HG03460 (cell line): ENCODE data around the gene SPATS2L.
A peak's percentile ranks its signal among the peaks of the same experiment; 100 is the strongest.

Source experiments
- ATAC-seq: cut with Tn5 transposase; IDR thresholded peaks from one replicate; pipeline ENCODE4 v1.9.1; 2021; ENCODE audit not compliant: unreplicated experiment

SPATS2L gene

DNA sequence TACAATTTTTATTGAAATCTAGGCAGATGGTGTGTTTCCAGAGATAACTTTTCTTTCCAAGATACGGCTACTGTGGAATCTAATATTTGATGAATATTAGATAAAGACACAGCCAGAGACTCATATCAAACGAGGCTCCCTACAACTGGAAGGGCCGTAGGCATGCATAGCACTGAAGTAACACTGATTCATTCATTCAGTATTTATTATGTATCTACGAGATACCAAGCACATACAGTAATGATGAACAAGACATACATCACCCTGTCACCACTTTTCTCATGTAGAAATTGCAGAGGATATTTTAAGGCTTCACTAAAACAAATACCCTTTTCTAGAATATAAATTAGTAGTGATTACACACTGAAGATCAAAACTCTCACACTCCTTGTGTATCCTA is 128.9 kb downstream of the SPATS2L start:
- no peak for ATAC-seq

DNA sequence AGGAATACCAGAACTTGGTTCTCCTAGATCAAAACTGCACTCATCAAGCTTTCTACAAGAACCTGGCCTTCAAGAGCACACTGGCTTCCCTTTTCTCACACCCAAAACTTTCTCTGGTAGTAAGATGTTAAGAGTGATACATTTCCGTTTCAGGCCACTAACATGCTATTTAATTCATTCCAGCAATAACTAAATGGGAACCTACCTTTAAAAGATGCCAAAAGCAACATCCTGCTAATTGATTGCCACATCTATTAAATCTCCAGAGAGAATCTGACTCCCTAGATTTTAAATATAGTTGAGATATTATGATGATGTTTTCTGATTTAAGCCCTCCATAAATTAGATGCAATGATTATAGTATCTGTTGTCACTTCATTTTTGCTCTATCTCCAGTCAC is 131.8 kb downstream of the SPATS2L start:
- no peak for ATAC-seq

DNA sequence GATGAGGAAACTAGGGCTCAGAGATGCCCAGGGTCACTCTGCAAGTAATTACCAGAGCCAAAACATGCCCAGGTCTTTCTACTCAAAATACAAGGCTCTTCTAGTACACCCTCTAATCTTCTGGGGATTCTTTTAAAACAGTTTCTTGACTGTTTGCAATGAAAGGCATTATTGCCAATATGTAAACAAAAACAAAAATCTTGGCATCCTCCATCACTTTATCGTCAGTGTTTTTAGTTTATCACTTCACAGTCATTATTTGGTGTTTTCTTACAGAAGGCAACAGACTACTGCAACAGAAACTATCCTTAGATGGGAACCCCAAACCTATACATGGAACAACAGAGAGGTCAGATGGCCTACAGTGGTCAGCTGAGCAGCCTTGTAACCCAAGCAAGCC is 132.4 kb downstream of the SPATS2L start:
- no peak for ATAC-seq

DNA sequence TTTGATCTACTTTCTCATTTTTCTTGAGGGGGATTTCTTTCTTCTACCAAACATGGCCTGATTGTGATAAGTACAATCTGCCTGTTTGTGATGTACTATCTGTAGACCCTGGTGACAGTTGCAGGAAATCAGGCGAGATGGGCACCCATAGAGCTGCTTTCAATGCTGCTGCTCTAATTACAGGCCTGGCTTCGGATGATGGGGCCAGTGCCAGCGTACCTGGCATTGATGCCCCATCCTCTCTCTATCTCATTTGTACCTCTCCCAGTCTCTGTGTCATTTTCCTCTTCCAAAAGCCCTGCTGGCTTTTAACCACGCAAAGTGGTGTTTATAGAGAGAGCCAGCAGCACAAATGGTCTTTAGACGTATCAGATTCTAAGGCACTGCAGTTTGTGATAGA is 133.5 kb downstream of the SPATS2L start:
- no peak for ATAC-seq

DNA sequence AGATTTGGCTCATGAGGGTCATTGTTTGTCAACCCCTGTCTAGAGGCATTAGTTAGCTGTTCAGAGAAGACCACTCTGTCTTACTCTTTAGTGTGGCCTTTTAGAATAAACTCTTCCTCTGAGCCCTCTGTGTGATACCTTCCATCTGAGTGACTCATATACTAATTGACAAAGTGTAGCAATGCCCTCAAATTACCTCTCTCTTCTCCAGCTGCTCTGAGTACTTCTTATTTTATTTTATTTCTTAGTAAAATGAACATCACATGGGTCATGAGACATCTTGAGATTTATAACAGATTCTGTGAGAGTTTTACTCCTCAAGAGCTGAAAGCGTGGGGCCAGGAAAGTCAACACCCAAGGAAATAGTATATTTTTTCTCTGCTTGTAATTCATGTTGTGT is 136.0 kb downstream of the SPATS2L start:
- no peak for ATAC-seq

DNA sequence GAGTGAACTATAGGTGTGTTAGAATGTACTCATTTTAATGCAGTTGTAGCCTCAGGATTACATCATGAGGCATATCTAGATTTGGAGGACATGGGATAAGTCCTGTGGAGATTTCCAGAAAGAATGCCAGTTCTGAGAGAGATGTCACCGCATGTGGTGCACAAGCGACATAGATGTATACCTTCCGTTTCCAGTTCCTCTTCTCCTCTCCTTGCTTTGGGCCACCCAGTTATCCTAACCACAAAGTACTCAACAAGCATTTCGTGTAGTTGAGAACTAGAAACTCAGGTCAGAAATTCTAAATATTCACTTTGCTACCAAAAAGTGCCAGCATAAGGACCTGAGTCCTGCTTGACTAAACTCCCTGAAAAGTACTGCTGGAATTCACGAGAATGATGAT is 136.9 kb downstream of the SPATS2L start:
- no peak for ATAC-seq

DNA sequence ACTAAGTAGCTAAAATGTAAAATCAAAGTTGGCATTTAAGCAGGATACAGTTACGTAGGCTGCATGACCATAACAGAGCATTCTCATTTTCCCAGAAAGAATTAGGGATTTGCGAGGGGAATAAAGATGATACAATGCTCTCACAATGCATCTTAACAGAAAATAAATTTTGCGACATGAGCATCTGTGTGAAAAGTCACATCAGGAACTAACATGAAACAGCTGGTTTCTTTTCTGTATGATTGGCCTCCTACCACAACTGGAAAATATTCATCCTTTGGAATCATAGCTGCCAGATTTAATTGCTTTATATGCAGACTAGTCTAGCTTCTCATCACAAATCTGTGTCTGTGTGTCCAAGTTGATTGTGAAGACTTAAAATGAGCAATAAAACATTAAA is 137.4 kb downstream of the SPATS2L start:
- no peak for ATAC-seq

DNA sequence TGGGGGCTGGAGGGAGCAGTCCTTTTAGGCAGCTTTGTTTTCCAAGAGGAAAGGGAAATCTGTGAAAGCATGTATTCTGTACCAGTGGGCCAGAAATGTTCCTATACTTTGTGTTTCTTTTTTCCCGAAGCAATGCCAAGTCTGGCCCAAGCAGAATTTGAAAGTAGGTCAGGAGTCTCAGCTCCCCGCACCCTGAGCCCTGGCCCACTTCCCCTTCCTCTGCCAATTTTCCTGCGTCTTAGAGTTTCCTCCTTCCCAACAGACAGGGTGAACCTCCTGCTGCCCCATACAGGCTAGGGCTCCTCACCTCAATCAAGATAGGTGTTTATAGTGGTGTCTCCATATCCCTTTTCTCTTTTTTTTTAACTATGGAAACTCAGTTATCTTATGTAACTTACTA is 138.0 kb downstream of the SPATS2L start:
- no peak for ATAC-seq

DNA sequence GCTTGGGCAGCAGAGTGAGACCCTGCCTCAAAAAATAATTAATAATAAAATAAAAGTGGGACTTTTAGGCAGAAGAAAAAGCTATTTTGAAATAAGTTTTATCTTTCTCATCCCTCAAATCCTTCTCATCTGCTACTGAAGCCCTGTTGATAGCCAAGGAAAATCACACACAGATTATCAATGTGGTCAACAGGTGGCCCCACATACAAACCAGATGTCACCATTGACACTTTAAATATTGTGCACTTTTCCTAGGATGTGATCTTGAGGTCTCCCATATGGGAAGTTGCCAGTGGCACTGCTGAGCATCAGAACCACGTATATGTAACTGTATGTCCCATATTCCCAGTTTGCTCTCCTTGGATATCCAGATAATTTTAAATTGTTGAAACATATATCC is 138.8 kb downstream of the SPATS2L start:
- no peak for ATAC-seq

DNA sequence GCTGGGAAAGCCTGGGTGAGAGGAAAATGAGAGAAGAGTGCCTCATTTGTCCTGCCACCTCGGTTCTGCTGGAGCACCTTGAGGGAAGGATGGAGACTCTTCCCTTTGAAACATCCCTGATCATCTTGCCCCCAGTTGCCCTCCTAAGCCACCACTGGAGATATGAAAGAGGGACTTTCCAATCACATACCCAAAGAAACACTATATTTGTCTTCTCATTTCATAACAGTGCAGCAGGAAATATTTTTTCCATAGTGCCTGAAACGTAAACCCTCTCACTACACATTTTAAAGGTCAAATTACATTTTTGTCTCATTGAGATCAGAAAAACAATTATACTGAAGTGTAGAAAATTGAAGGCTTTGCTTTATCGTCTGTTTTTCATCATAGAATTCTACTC is 140.1 kb downstream of the SPATS2L start:
- no peak for ATAC-seq

DNA sequence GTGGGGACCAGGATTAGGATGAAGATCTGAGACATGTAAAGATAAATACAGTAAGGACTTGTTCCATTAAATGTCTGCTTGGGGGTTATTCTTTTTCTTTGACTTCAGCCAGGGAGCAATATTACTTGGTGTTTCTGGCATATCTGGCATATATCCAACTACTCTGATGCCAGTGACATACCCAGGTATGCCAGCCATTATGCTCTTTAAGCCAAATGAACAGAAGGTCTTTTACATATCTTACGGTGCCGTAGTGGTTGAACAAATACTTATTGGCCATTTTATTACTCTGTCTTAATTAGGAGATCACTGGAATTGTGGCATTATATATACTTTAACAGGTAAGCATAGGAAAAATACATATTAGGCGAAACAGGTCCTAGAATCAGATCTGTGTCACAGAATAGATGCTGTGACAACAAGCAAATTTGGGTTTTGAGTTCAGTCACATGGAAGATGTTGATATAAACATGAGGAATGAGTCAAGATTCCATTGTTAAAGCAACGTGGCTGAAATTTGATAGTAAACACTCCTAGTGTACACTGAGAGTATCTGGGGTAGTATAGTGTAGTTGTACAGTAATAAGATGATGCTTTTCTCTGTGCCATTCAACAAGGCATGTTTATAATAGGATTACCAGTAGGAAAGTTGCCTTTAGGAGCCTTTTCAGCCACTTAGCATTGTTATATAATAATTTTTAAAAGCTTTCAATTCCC is 140.8 kb downstream of the SPATS2L start:
- ATAC-seq, result no peak

DNA sequence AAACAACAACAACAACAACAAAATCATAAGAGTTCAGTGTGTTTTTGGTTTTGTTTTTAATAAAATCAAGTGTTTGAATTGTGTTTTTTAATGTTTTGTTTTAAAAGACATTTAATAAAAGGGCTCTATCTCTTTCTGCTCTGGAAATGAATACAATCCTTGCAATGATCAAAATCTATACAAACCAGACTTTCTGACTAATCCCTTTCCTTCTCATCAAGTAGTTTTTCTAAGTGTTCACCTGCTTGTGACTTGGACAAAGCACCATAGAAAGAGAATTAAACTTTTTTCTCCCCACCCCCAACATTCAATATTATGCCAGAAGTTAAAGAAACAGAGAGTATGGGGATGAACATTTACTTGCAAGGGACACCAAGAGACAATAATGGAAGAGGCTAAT is 142.0 kb downstream of the SPATS2L start:
- ATAC-seq, result no peak

DNA sequence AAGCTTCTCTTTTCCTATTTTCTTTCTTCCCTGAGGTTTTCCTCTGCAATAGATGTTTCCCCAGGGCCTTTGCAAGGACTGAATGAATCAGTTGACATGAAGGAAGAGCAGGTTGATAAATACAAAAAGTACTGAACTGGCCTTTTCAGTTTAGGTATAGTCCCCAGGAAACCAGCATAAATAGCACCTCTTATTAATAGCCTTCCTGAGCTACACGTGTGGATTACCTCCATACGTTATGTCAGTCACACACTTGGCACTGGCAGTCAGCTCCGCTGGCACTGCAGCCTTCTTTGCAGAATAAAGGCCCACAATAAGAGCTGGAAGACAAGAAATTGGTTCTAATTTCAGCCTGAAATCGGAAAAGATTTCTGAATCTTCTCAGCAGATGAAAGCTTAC is 142.7 kb downstream of the SPATS2L start:
- ATAC-seq, result no peak

DNA sequence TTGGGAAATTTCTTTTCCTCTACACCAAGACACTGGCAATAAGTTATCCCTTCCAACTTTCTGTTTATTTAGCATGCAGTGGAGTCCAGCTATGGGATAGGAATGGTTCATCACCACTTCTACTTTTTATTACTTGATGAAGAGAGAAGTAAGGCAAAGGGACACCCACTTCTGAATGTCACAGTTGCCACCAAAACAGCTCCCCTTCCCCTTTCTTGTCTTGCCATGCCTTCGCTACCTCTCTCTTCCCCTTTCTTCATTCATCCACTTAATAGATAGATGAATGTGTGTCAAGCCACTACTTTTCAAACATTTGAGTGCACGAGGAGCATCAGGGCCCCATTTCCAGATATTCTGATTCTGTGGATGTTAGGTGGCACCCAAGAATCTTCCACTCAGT is 143.8 kb downstream of the SPATS2L start:
- ATAC-seq, result no peak

DNA sequence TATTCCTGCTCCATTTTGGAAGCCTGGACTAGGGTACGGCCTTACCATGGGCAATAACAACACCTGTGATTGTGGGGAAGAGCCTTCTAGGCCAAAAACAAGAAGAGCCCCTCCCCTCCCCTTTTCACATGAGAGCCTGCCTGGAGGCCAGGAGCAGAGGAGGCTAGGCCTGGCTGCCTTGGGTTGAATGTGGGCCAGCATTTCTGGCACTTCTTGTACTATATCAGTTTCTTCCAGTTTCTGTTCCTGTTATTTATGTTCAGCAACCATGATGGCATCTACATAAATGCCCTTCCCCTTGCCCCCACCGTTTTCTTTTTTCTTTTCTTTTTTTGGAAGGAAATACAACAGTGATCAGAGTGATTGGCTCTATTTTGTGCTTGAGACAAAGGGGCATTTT is 145.0 kb downstream of the SPATS2L start:
- no peak for ATAC-seq

DNA sequence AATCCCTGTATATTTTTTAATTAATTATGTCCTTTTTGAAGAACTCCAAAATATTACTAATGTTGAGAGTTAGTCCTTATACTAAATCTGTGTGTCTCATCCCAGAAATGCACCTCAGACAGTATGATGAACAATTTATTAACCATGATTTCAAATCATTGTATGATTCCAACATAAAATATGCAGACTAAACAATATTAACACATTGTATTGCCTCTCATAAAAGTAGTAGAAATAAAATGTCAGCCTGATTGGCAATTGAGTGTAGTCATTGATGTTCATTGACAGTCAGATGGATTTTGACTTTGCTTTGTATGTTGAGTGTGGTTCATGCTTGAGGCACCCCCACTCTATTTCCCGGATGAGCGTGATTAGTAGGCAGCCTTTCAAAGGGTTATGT is 145.9 kb downstream of the SPATS2L start:
- ATAC-seq, result no peak

DNA sequence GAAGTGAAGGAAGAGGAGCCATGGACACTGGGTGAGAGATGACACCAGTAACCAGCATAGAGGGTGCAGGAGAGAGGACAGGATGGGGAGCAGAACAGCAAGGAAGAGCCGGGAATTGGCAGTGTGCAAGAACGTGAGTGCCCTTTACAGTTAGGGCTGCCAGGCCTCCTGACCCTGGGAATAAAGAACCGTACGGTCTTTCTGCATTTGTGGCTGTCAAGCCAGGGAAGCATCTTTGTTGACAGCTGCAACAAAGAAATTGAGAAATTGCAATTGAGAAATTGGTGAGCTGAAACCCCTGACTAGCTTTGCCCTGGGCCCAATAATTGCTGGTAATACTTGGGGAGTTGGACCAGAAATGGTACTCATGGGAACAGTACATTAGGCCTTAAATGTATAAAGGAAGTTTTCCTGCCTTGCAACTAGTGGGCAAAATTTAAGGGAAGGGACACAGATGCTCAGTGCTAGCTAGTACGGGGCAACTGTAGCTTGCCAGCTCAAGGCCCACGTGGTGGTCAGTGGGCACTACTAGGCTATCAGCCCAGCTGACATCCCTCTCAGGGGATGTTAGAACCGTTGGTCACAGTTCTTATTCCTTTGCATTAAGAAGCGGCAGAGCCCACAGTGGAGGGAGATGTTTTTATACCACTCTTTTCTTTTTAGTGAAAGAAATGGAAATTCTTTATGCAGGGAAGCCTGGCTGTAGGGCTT is 146.8 kb downstream of the SPATS2L start:
- ATAC-seq, result no peak

DNA sequence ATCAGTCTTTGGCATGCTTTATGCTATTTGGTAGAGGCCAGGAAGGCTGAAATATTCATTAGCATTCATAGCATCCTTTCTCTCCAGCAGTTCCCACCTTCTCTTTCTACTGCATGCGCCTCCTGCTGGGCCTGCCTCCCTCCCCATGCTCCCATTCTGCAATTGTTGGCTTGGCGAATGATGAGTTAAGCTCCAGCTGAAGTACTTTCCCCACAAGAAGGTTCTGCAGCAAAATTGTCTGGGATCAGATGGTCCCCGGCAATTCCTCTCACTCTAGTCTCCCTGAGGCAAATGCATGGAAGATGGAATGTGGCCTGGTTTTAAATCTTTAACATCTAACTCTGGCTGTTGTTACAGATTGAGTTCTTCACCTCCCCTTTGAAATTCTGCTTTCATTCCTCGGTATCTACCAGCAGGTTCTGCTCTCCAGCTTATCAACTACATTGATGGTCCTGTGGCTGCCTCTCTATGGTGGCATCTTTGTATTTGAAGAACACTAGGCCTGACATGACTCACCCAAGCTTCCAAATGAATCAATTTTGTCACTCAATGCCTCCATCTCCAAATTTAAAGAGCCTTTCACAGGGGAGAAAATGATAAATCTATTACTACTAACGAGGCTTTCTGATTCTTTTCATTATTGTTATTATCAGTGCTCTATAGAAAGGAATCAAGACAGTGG is 147.5 kb downstream of the SPATS2L start:
- no peak for ATAC-seq

DNA sequence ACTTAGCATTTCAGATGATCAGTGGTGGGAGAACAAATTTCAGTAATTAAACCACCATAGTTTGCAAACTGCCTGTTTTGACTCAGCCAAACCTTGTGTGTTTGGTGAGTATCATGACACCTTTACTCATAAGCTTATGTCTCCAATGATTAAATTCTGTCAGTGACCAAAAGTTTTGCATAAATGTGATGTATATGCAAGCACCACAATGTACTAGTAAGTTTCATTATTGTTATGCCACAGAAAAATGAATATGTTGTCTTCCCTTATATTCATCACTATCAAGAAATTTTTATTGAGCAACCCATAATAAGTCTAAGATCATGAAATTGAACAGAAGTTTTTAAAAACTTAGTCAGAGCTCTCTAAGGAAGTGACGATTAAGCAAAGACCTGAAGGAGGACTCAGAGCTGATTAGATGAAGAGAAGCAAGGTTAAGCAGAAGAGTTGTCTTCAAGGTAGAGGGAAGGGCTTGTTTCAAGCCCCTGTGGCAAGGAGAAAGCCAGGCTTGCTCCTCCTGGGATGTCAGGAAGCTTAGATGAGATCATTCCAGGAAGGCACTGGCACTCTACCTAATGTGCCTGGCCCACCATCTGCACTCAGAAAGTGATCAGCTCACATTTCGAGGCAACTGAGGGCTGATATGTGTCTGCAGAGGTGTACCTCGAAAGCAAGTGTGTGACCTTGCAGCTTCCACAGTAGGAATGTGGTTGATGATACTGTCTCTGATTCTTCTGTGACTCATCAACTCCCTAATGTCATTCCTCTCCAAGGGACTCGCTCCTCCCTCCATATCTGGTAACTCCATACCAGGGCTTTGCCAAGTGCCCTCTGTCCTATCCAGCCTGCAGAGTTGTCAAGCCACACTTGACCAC is 148.7 kb downstream of the SPATS2L start:
- peak; percentile 83 for ATAC-seq

DNA sequence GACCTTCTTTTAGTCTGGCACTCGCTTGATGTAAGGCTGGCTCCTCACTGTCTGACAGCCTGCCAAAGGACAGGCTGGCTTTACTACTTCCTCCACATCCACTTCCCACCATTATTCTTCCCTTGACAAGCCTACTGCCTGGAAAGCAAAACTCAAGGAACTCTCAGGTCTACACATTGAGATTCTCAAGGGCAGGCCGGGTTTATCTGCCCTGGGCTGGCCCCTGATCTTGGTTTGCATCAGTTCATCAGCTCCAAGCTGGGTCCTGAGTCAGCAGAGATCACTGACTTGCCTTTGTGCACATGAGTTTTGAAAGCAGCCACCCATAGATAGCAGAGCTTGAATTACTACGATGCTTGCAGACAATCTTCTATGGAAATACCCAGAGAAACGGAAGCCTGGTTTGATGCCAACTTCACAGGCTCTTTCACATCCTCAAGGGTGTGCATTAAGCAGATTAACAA is 149.5 kb downstream of the SPATS2L start:
- ATAC-seq, result peak; percentile 63

DNA sequence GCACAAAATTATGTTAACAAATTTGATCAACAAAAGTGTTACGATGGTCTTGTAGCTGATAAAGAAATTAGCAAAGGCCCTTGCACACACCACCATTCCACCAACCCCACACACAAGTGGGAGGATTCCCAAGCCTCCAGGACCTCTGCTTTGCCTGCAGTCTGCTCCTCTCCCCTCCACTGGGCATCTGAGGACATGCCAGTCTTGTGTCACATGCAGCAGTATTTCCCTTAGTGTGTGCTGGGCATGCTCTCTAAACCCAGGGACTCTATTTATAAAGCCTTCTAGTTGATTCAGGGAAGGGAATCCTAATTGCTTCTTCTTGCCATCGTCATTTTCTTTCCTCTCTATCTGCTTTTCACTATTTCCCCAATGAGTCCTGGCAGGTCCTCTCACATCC is 150.1 kb downstream of the SPATS2L start:
- ATAC-seq, result no peak
